Esophagus squamous epithelium (tissue), 5 donors: Measurements from ENCODE around the gene IL1RL2. TPM values are rescaled to one million over a fixed set of nuclear protein-coding genes. Genes with fewer than 3 reads are reported as not detected.

Experiments used
- DNase-seq: peaks from one replicate; lab custom pipeline; 2025; lab: John Stamatoyannopoulos, UW
- H3K27ac ChIP-seq, 4 donors: fragments of 200-600 bp; sonication (generic); one replicate each; pipeline ENCODE4 v1.5.1; 2016 to 2019; ENCODE audit warnings: mild to moderate bottlenecking in 1 of 4
- H3K27me3 ChIP-seq, 4 donors: fragments of 200-600 bp; sonication (generic); 1 replicate in 3 of 4; 2 replicates in 1 of 4; pipeline versions ENCODE4 v1.5.1 to v1.6.0; 2017 to 2021; ENCODE audit warnings: antibody characterized with exemption in 1 of 4
- H3K36me3 ChIP-seq, 3 donors: fragments of 200-600 bp; sonication (generic); one replicate each; pipeline ENCODE4 v1.5.1; 2016 to 2019
- H3K4me1 ChIP-seq, 3 donors: fragments of 200-600 bp; sonication (generic); one replicate each; pipeline ENCODE4 v1.5.1; 2017 to 2019
- H3K4me3 ChIP-seq, 4 donors: fragments of 200-600 bp; sonication (generic); 1 replicate in 3 of 4; 2 replicates in 1 of 4; pipeline ENCODE4 v1.5.1; 2016 to 2019; ENCODE audit warnings: mild to moderate bottlenecking in 2 of 4, moderate library complexity in 1 of 4
- H3K9me3 ChIP-seq, 3 donors: fragments of 200-600 bp; sonication (generic); one replicate each; pipeline ENCODE4 v1.5.1; 2016 to 2019
- POLR2A ChIP-seq, 4 donors: fragments of 450-650 bp; IDR thresholded peaks; one replicate each; pipeline ENCODE4 v1.6.1; 2017; ENCODE audit warnings: antibody characterized with exemption in 4 of 4, mild to moderate bottlenecking in 4 of 4, moderate library complexity in 3 of 4
- WGBS, 2 donors: methylation state at CpG; one replicate each; pipeline ENCODE4 v1.1.5; 2018; 5-methylcytosine and 5-hydroxymethylcytosine counted together
- intact Hi-C: fragments of 100-400 bp; cut with DNase I; formaldehyde crosslinking; loops from one replicate; pipeline ENCODE4 v1.15.0; 2022
- total RNA-seq, 4 donors: library from RNA; depleted of rRNA; stranded (reverse); fragments of >200 nt; gene quantifications; one replicate each; pipeline ENCODE4 v1.1.0, GENCODE V29; 2016
- TF ChIP-seq, protein P1 (sequence below), 6 experiments: fragments of 450-650 bp in 4 of 6; fragments of 200-600 bp in 2 of 6; sonication (generic) in 2 of 6; IDR thresholded peaks; one replicate each; pipeline ENCODE4 v1.5.1; 2016 to 2019; ENCODE audit warnings: antibody characterized with exemption in 6 of 6, mild to moderate bottlenecking in 4 of 6, moderate library complexity in 4 of 6
- donor health status: DM: yes; HTN: yes; CAD: no.

Gene IL1RL2
- total RNA-seq, 4 donors from 2014 or later, result 2.5 to 6.7 (median 4.6) TPM

DNA sequence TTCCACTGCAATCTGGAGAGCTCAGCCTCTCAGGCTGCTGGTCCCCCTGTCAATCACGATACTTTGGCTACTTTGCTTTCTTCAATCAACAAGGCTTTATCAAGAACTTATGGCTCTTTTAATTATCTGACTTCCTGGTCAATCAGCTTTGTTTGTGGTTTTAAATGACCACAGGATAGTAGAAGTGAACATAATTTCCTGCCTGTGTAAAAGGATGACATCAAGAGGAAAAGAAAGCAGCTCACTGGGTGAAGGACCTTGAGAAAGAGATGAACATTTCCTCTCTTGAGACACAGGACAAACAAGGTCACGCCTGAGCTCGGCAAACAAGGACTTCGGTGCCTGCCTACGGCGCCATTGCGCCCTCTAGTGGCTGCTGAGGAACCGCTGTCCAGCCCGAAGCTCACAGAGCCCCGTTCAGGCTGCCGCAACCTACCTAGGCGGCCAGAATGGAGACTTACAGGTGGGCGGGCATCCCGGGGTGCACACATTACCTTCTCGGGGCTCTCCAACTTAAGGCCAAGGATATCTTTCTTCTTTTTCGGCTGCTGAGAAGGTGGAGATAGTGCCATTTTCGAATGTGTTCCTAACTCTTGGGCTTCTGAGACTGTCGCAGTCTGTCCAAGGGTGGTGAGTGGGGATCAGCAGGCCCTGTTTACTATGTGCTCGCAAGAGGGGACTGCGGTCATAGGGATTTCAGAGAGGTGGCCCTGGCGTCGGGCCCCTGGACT is 54.0 kb downstream of the IL1RL2 start:
- intact Hi-C loops, result no loop called here
- H3K36me3 ChIP-seq, result peaks cover 0 to 9% (median 0%) of the 10 kb centered on the region in 3 donors
- peak overlapping the region; percentile 38 to 80 (median 71) for H3K27ac ChIP-seq
- peaks cover 0 to 18% (median 6%) of the 10 kb centered on the region in 3 donors for H3K4me1 ChIP-seq
- H3K9me3 ChIP-seq, result no peaks in the 10 kb centered on the region
- DNase-seq, result peak; percentile 23
- TF ChIP-seq, protein P1, sequence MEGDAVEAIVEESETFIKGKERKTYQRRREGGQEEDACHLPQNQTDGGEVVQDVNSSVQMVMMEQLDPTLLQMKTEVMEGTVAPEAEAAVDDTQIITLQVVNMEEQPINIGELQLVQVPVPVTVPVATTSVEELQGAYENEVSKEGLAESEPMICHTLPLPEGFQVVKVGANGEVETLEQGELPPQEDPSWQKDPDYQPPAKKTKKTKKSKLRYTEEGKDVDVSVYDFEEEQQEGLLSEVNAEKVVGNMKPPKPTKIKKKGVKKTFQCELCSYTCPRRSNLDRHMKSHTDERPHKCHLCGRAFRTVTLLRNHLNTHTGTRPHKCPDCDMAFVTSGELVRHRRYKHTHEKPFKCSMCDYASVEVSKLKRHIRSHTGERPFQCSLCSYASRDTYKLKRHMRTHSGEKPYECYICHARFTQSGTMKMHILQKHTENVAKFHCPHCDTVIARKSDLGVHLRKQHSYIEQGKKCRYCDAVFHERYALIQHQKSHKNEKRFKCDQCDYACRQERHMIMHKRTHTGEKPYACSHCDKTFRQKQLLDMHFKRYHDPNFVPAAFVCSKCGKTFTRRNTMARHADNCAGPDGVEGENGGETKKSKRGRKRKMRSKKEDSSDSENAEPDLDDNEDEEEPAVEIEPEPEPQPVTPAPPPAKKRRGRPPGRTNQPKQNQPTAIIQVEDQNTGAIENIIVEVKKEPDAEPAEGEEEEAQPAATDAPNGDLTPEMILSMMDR (IDR thresholded peaks at IDR 0.05), result peak; percentile 87 to 98 (median 96)
- peak in 1 of 4 donors; percentile 8 for TF ChIP-seq POLR2A (IDR thresholded peaks at IDR 0.05)
- H3K4me3 ChIP-seq, result peak overlapping the region in 1 of 4 donors; percentile 16
- WGBS, 2 donors, result 18 to 22% methylated on average over 4 to 22 of the region's 22 CpGs
- H3K27me3 ChIP-seq, result no peaks in the 10 kb centered on the region

DNA sequence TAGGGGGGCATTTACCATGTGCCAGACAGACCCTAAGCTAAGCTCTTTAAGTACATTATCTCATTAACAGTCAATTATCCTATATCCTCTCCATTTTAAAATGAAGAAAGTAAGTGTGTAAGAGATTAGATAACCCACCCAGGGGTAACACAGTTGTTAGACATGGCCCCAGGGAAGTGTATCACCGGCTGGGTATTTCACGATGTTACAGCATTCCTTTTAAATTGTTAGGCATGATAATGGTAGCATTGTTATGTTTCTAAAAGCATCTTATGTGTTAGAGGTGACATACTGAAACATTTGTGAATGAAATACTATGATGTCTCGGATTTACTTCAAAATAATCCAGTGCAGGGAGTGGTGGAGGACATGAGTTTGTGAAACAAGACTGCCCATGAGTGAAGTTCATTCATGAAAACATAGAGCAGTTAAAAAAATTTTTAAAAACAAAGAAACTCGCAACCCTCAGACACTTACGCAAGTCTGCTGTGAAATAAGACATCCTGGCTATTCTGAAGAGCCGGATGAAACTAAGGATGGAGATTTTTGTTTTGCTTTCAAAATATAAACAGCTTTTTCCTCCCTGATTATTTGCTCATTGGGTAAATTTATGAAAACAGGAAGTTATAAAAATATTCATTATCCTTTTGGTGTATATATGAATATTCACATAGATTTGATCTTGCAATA is 54.9 kb downstream of the IL1RL2 start:
- peak overlapping the region in 1 of 4 donors; percentile 80 for H3K27ac ChIP-seq
- no peaks in the 10 kb centered on the region for H3K9me3 ChIP-seq
- no peaks in the 10 kb centered on the region for H3K36me3 ChIP-seq
- intact Hi-C loops, result no loop called here
- H3K27me3 ChIP-seq, result no peaks in the 10 kb centered on the region
- DNase-seq, result no peak
- WGBS, 2 donors, result 68 to 78% methylated on average over 6 of the region's 6 CpGs
- H3K4me1 ChIP-seq, result peaks cover 0 to 18% (median 6%) of the 10 kb centered on the region in 3 donors
- H3K4me3 ChIP-seq, result no peak overlapping the region
- TF ChIP-seq, protein P1 (IDR thresholded peaks at IDR 0.05), result no peak
- TF ChIP-seq POLR2A (IDR thresholded peaks at IDR 0.05), result no peak

DNA sequence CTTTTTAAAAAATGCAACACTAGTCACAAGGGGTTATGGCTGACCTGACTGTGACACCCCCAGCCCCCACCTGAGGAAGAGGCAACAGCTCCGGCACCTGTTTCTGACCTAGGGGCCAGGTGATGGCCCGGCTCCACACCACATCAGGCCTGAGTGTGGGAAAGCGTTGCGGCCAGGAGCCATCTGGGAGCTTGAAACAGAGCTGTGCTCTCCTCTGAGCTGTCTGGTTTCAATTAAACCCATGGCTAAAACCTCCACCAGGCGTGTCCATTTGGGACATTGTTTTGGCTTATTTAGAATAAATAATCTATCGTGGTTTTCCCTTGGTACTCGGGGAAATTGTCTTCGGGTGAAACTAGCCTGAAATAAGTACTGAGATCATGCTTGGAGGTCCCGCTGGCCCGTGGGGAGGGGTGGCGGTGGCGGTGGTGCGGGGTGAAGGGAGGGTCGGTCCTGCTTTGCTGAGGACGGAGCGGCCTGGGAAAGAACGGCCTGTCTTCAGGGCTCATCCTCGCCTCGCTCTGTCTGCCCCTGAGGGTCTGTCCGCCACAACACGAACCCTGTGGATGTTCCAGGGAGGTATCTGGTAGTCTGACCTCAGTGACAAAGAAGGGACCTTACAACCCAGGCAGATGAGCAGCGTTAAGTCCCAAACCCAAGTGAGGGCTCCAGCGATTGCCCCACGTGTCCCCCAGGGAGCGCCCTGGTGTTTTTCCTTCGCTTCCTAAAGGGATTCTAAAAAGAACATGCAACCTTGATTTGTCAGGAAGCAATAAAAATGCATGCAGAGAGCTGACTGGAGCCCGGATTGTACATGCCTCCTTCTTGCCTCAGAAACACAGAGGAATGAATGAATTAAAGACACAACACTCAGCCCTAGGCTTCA is 58.7 kb downstream of the IL1RL2 start:
- 70 to 79% methylated on average over 9 to 16 of the region's 27 CpGs for WGBS, 2 donors
- H3K36me3 ChIP-seq, result no peaks in the 10 kb centered on the region
- DNase-seq, result no peak
- H3K27me3 ChIP-seq, result peaks cover 0 to 6% (median 0%) of the 10 kb centered on the region in 4 donors
- H3K4me1 ChIP-seq, result peaks cover 0 to 17% (median 4%) of the 10 kb centered on the region in 3 donors
- peak overlapping the region in 2 of 4 donors; percentile 16 to 21 for H3K27ac ChIP-seq
- H3K9me3 ChIP-seq, result no peaks in the 10 kb centered on the region
- no peak for TF ChIP-seq POLR2A (IDR thresholded peaks at IDR 0.05)
- TF ChIP-seq, protein P1 (IDR thresholded peaks at IDR 0.05), result no peak
- intact Hi-C loops, result no loop called here
- no peak overlapping the region for H3K4me3 ChIP-seq

DNA sequence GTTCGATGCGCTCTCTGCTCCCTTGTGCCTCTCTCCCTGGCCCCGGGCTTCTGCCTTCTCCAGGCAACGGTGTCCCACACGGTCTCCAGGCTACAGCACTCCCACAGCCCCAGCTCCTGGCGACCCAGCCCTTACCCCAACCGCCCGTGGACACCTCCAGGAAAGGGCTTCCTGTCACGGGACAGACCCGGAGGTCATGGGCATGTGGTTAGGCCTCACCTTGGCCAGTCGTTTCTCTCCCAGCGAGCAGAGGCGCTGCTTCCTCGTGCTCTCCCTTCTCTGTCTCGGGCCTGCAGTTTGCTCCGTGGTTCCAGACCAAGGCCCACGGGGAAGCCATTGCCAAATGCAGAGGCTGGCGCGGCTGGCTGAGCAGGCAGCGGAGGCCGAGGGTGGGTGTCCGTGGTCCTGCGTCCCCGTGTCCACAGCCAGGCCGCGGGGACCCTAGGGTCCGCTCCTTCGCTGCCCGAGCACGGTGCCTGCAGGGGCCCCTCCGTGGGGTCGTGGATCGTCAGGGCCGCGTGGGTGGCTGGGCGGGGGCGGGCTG is 63.5 kb downstream of the IL1RL2 start:
- TF ChIP-seq, protein P1 (IDR thresholded peaks at IDR 0.05), result no peak
- TF ChIP-seq POLR2A (IDR thresholded peaks at IDR 0.05), result no peak
- no peak for DNase-seq
- Histone ChIP-seq H3K4me3 (peak overlapping the region in 2 of 4 donors; percentile 46 to 67), H3K36me3 (no peaks in the 10 kb centered on the region), H3K4me1 (peaks cover 0 to 16% (median 5%) of the 10 kb centered on the region in 3 donors), H3K27me3 (peaks cover 0 to 34% (median 0%) of the 10 kb centered on the region in 4 donors), H3K9me3 (no peaks in the 10 kb centered on the region), H3K27ac (no peak overlapping the region)
- intact Hi-C loops, result no loop called here
- WGBS, 2 donors, result 89% methylated on average over 21 of the region's 37 CpGs; no CpG with 5 or more reads in 1 of the 2 donors
